Smooth muscle cell of the brain vasculature (primary cell): ENCODE results near the gene PITPNC1.
"Not testable (repeated sequence)": the region's sequence is repeated elsewhere in the genome, so short reads cannot be mapped to it uniquely, and the experiment has no call there.

ENCODE experiments used
- DNase-seq: peaks from one replicate; pipeline ENCODE4 v3.0.0-alpha.2; 2012; ENCODE audit warnings: low read depth, low spot score

Gene PITPNC1

GRCh38 chr17:67369676-67370075 is 7.4 kb upstream of the PITPNC1 start:
- DNase-seq = no peak

- no peak for DNase-seq
These were observed 4.3 kb upstream of the PITPNC1 start for GRCh38 chr17:67372751-67373150.

- no peak for DNase-seq
These were observed 2.6 kb upstream of the PITPNC1 start for GRCh38 chr17:67374329-67375053.

GRCh38 chr17:67375054-67375427 is 2.0 kb upstream of the PITPNC1 start:
- no peak for DNase-seq

- no peak for DNase-seq
These were observed 1.4 kb upstream of the PITPNC1 start for GRCh38 chr17:67375716-67376115.

GRCh38 chr17:67376415-67376736 is 705 bp upstream of the PITPNC1 start:
- DNase-seq = no peak

GRCh38 chr17:67377488-67378453 is 690 bp downstream of the PITPNC1 start:
- no peak for DNase-seq

DNA sequence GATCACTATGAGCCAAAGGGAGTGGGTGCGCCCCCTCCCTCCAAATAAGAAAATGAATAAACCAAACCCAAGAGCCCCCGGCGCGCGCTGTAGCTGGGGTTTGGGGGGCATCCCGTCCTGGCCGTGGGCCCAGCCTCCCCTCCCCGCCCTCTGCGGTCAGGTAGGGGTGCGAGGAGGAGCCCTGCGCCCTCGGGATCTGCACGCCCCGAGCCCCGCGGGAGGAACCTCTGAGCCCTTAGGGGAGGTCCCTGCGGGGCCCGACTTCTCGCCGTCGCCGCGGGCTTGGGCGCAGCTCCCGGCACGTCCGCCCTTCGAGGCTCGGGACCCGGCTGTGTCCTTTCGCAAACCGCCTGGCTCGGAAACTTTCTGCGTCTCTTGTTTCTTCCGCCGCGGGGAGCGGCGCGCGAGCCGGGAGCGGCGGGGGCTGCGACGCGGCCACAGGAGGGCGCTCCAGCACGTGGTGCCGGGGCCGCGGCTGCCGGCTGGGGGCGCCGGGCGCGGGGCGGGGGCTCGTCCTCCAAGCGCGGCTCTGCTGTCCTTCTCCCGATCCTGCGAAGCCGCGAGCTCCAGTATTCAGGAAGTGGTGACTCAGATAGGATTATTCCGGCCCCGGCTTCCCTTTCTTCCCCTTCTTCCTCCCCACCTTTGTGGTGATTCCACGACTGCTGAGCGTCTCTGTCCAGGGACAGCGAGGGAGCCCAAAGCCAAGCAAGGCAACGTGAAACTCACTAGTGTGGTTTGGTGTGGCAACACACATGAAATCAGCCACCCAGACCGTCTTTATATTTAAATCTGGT is 1.6 kb downstream of the PITPNC1 start:
- DNase-seq = no peak

GRCh38 chr17:67379251-67379630 is 2.2 kb downstream of the PITPNC1 start:
- DNase-seq = no peak

- DNase-seq = no peak
These were observed 4.8 kb downstream of the PITPNC1 start for GRCh38 chr17:67381929-67382257.

- no peak for DNase-seq
These were observed 8.3 kb downstream of the PITPNC1 start for GRCh38 chr17:67385122-67385988.

DNA sequence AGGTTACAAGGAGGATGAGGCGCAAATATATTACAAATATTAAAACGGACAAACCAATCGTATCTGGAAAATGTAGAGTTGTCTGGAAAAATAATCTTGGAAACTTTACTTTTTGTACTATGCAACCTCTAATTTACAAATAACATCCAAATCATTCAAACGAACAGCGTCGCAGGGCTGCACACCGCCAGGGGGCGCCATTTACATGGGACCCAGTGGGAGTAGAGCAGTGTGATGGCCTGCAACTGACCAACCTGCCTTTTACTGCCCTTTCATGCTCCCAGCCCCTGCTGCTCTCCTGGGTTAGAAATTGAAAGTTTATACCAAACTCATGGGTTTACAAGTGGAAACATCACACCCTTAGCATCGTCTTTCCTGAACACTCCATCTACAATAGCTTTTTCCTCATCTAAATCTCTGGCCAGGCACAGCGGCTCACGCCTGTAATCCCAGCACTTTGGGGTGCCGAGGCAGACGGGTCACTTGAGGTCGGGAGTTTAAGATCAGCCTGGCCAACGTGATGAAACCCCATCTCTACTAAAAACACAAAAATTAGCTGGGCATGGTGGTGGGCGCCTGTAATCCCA is 10.0 kb downstream of the PITPNC1 start:
- no peak for DNase-seq

GRCh38 chr17:67388536-67388935 is 11.5 kb downstream of the PITPNC1 start:
- not testable (repeated sequence) for DNase-seq

GRCh38 chr17:67388986-67389385 is 11.9 kb downstream of the PITPNC1 start:
- DNase-seq = no peak

DNA sequence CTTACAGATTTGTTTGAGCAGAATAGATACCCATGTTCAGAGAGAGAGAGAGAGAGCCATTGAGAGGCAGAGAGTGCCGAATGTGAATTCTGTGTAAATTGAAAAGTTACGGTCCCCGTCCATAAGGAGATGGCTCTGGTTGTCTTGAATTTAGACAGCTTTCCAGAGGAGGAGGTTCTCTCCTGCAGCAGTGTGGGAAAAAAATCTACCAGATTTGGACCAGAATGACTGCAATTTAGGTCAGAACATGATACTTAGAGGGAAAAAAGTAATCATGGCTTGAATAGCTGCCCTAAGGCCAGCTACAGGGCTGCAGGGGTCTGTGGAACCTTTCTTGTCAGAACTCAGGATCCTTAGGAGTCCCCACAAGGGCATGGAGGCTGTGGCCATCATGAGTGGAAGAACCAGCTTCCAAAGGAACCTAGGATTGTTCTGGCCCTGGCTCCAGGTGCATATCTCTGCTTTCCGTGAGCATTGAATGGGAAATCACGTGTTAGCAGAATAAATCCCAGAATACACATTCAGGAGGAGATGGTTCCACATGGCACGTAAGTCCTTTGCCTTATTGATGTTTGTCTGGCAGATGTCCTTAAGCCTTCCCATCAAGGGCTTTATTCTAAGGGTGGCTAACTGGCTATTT is 13.0 kb downstream of the PITPNC1 start:
- DNase-seq = no peak

- no peak for DNase-seq
These were observed 13.7 kb downstream of the PITPNC1 start for GRCh38 chr17:67390646-67391361.

DNA sequence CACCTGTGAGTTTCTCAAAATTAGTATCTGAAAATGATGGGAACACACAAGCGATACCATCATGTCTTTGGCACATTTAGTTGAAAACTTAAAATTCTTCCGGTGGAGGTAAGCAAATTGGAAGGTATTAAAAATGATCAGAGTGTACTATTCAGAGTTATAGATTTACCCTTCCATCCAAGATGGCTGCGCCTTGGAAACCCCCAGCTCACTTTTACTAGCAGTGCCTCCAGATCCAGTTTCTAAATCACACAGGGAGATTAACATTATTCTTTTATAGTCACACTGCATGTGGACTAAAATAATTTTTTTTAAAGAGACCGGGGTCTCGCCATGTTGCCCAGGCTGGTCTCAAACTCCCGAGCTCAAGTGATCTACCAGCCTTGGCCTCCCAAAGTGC is 15.0 kb downstream of the PITPNC1 start:
- DNase-seq = no peak

DNA sequence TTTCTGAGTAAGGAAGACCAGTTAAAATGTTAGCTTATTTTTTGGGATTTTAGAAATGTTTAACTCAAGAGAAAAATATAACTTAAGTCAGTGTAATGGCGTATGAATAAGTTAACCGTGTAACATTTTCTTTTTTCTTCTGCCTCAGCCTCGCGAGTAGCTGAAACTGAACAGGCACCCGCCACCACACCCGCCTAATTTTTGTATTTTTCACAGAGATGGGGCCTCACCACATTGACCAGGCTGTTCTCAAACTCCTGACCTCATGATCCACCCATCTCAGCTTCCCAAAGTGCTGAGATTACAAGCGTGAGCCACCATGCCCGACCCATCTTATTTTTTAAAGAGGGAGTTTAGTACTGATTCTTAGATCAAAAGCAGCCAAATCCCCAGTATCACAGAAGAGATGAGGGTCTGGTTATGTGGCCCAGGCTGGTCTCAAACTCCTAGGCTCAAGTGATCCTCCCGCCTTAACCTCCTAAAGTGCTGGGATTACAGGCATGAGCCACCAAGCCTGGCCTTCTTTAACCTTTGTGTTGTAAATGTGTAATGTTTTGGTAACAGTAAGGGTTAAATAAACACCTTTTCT is 16.8 kb downstream of the PITPNC1 start:
- no peak for DNase-seq

DNA sequence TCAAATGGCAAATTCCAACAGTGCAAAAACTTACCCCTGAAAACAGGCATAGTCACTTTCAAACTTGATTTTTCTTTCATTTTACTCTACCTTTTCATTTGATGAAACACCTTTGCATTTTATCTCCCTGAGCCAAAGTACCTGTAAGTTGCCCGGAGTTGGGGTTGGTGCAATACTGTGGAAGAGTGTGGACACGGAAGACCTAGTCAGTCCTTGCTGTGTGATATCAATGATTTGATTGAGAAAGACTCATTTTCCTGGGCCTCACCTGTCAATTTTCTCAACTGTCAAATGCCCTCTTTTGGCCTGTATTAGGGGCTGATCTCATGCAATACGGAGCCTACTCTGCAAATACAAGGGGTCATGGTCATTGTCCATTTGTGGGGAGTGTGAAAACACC is 22.6 kb downstream of the PITPNC1 start:
- DNase-seq = no peak
